Esophagus muscularis mucosa (tissue), 3 donors: Measurements from ENCODE around the gene GLTP.

Experiments used
- POLR2A ChIP-seq: fragments of 450-650 bp; IDR thresholded peaks from one replicate; pipeline ENCODE4 v1.6.1; 2017; ENCODE audit warnings: antibody characterized with exemption, moderate library complexity, mild to moderate bottlenecking, low read depth
- TF ChIP-seq, protein P1 (sequence below), 3 experiments: fragments of 200-600 bp in 2 of 3; fragments of 450-650 bp in 1 of 3; sonication (generic) in 2 of 3; IDR thresholded peaks; one replicate each; pipeline ENCODE4 v1.5.1; 2017 to 2019; ENCODE audit warnings: antibody characterized with exemption in 3 of 3, mild to moderate bottlenecking in 2 of 3, moderate library complexity in 1 of 3

DNA sequence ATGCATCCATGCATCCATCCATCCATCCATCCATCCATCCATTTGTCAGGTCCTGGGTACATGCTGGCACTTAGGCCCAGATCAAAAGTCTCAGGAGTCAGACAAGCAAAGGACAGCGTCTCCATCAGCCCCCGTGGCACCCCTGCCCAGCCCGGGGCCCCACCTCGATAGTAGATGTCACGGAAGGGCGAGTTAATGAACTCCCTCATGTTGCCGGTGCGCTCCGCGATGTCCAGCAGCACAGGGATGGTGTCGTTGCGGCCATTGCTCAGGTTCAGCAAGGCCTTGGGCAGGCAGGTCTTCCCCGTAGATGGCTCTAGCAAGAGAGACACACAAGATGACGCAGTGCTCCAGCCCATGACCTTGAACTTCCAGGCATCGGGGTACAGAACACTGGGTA, 77.5 kb downstream of the GLTP start:
- TF ChIP-seq POLR2A, result no peak
- TF ChIP-seq, protein P1, sequence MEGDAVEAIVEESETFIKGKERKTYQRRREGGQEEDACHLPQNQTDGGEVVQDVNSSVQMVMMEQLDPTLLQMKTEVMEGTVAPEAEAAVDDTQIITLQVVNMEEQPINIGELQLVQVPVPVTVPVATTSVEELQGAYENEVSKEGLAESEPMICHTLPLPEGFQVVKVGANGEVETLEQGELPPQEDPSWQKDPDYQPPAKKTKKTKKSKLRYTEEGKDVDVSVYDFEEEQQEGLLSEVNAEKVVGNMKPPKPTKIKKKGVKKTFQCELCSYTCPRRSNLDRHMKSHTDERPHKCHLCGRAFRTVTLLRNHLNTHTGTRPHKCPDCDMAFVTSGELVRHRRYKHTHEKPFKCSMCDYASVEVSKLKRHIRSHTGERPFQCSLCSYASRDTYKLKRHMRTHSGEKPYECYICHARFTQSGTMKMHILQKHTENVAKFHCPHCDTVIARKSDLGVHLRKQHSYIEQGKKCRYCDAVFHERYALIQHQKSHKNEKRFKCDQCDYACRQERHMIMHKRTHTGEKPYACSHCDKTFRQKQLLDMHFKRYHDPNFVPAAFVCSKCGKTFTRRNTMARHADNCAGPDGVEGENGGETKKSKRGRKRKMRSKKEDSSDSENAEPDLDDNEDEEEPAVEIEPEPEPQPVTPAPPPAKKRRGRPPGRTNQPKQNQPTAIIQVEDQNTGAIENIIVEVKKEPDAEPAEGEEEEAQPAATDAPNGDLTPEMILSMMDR (IDR thresholded peaks at IDR 0.05), result no peak
